ENCODE data around the gene ACADSB. TPM values are rescaled to one million over a fixed set of nuclear protein-coding genes. Genes with fewer than 3 reads are reported as not detected.
A peak's percentile ranks its signal among the peaks of the same experiment; 100 is the strongest.

Gene ACADSB
- total and polyA plus RNA-seq, 2 experiments from 2014 or later, result 3.7 to 6.5 TPM

GRCh38 chr10:123043409-123043925 lies 34.7 kb downstream of the ACADSB start:
- no peaks in the 10 kb centered on the region for H4K20me1 ChIP-seq (replicated peaks; ENCODE audit: insufficient read depth)
- ATAC-seq, result peak; percentile 98
- Mint-ChIP-seq H3K4me1 (peaks cover 16% of the 10 kb centered on the region), H3K36me3 (ENCODE audit: low read depth) (no peaks in the 10 kb centered on the region; the same call in 2 of the 3 replicates), H3K4me3 (no peak overlapping the region), H3K27me3 (ENCODE audit: insufficient read depth, low read depth, poor library complexity) (peaks cover 4% of the 10 kb centered on the region), H3K27ac (no peak overlapping the region), H3K9me3 (no peaks in the 10 kb centered on the region)
- DNase-seq (ENCODE audit: low spot score), result peak; percentile 91
- H3K36me3 ChIP-seq (ENCODE audit: insufficient read depth), result no peaks in the 10 kb centered on the region
- no peak overlapping the region for H2AFZ ChIP-seq
- no peaks in the 10 kb centered on the region; the same call in 1 of the 2 replicates for H3F3A ChIP-seq (replicated peaks; ENCODE audit: low read depth)
- no peak overlapping the region for H3K4me3 ChIP-seq
- H3K27me3 ChIP-seq (ENCODE audit: insufficient read depth), result no peaks in the 10 kb centered on the region
- peaks cover 6% of the 10 kb centered on the region; the same call in 1 of the 2 replicates for H3K4me1 ChIP-seq (ENCODE audit: insufficient read depth)
- no peak overlapping the region for H3K27ac ChIP-seq (ENCODE audit: low read depth)
- H3K9me2 ChIP-seq (ENCODE audit: insufficient read depth), result no peaks in the 10 kb centered on the region
- H3K79me2 ChIP-seq (replicated peaks; ENCODE audit: insufficient read depth), result no peaks in the 10 kb centered on the region
- H3K4me2 ChIP-seq, result no peak overlapping the region
- TF ChIP-seq, protein P1, sequence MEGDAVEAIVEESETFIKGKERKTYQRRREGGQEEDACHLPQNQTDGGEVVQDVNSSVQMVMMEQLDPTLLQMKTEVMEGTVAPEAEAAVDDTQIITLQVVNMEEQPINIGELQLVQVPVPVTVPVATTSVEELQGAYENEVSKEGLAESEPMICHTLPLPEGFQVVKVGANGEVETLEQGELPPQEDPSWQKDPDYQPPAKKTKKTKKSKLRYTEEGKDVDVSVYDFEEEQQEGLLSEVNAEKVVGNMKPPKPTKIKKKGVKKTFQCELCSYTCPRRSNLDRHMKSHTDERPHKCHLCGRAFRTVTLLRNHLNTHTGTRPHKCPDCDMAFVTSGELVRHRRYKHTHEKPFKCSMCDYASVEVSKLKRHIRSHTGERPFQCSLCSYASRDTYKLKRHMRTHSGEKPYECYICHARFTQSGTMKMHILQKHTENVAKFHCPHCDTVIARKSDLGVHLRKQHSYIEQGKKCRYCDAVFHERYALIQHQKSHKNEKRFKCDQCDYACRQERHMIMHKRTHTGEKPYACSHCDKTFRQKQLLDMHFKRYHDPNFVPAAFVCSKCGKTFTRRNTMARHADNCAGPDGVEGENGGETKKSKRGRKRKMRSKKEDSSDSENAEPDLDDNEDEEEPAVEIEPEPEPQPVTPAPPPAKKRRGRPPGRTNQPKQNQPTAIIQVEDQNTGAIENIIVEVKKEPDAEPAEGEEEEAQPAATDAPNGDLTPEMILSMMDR (conservative IDR thresholded peaks at IDR 0.05; ENCODE audit: low read depth in 2 of 2), result peak; percentile 88 to 98
- no peak for TF ChIP-seq NANOG (IDR thresholded peaks at IDR 0.05; ENCODE audit: borderline replicate concordance)
- TF ChIP-seq POLR2AphosphoS5 (IDR thresholded peaks at IDR 0.05; ENCODE audit: low read depth), result no peak
- TF ChIP-seq, protein P2, sequence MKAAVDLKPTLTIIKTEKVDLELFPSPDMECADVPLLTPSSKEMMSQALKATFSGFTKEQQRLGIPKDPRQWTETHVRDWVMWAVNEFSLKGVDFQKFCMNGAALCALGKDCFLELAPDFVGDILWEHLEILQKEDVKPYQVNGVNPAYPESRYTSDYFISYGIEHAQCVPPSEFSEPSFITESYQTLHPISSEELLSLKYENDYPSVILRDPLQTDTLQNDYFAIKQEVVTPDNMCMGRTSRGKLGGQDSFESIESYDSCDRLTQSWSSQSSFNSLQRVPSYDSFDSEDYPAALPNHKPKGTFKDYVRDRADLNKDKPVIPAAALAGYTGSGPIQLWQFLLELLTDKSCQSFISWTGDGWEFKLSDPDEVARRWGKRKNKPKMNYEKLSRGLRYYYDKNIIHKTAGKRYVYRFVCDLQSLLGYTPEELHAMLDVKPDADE (IDR thresholded peaks at IDR 0.05), result no peak
- TF ChIP-seq ZNF462 (CRISPR knock-in tag; IDR thresholded peaks at IDR 0.05), result 0 out of 2 replicates have a peak, but pooled peaks have one; percentile 25
- TF ChIP-seq EZH2phosphoT487 (IDR thresholded peaks at IDR 0.05; ENCODE audit: unreplicated experiment), result no peak
- no peak for TF ChIP-seq EZH2 (IDR thresholded peaks at IDR 0.05; ENCODE audit: low read depth, unreplicated experiment)
- TF ChIP-seq ZNF331 (CRISPR knock-in tag; IDR thresholded peaks at IDR 0.05; ENCODE audit: low read depth), result no peak
- TF ChIP-seq REST (IDR thresholded peaks at IDR 0.05; ENCODE audit: unreplicated experiment), result no peak
- no peak for TF ChIP-seq STAT1 (IDR thresholded peaks at IDR 0.05; ENCODE audit: unreplicated experiment)
- no peak for TF ChIP-seq JUNB (IDR thresholded peaks at IDR 0.05; ENCODE audit: unreplicated experiment)
- 0 out of 2 replicates have a peak, but pooled peaks have one; percentile 18 for TF ChIP-seq CREB1 (CRISPR knock-in tag; IDR thresholded peaks at IDR 0.05; ENCODE audit: low read depth)
- TF ChIP-seq ZNF114 (CRISPR knock-in tag; IDR thresholded peaks at IDR 0.05), result no peak
